Measurements from ENCODE around the gene CSMD2.

- no peak for TF ChIP-seq EZH2 (IDR thresholded peaks at IDR 0.05; ENCODE audit: borderline replicate concordance, low read depth, low read length, poor library complexity, severe bottlenecking)
- TF ChIP-seq CTCF (conservative IDR thresholded peaks at IDR 0.05; ENCODE audit: low read depth, low read length), result no peak
Measured at GRCh38 chr1:33753087-33753856, 411.8 kb downstream of the CSMD2 start.
